ENCODE results near the gene PPIA.

- TF ChIP-seq ZNF274 (IDR thresholded peaks at IDR 0.05; ENCODE audit: low read depth, low read length) (no peak), YY1 (IDR thresholded peaks at IDR 0.05; ENCODE audit: insufficient read depth, insufficient read length) (no peak), SUZ12 (IDR thresholded peaks at IDR 0.05; ENCODE audit: extremely low read depth, insufficient read depth, insufficient read length) (no peak)
These were observed 39.2 kb upstream of the PPIA start for GRCh38 chr7:44757311-44757710.

Data from NT2/D1 (cell line).